ENCODE measurements around the gene ZBTB7C. TPM values are rescaled to one million over a fixed set of nuclear protein-coding genes. Genes with fewer than 3 reads are reported as not detected.

ZBTB7C gene
- total RNA-seq, 2 experiments from 2014 or later, result not detected

- DNase-seq (peak; percentile 71), ATAC-seq (peak; percentile 39)
- Mint-ChIP-seq H3K27me3 (no peaks in the 10 kb centered on the region), H3K9me3 (ENCODE audit: low read depth) (peaks cover 10% of the 10 kb centered on the region), H3K4me3 (no peak overlapping the region), H3K27ac (no peak overlapping the region), H3K36me3 (ENCODE audit: low read depth) (no peaks in the 10 kb centered on the region), H3K4me1 (no peaks in the 10 kb centered on the region)
- ChIA-PET CTCF (interaction anchor here (0.6 to 3.7 kb wide), 27 partner anchors 7 to 1058 kb away, joined by 3 to 24 read pairs (median 4); no protein-coding TSS in a partner anchor), POLR2A (interaction anchor here (0.6 kb wide), 2 partner anchors 222 to 227 kb away, joined by 4 read pairs; no protein-coding TSS in a partner anchor)
- intact Hi-C loops (cut with DNase I, micrococcal nuclease), result loop anchor here (1.0 to 5.0 kb wide), 2 partner anchors 225 kb away; no protein-coding TSS in a partner anchor
Measured at GRCh38 chr18:47997338-47997780, 411.8 kb downstream of the ZBTB7C start.

DNA sequence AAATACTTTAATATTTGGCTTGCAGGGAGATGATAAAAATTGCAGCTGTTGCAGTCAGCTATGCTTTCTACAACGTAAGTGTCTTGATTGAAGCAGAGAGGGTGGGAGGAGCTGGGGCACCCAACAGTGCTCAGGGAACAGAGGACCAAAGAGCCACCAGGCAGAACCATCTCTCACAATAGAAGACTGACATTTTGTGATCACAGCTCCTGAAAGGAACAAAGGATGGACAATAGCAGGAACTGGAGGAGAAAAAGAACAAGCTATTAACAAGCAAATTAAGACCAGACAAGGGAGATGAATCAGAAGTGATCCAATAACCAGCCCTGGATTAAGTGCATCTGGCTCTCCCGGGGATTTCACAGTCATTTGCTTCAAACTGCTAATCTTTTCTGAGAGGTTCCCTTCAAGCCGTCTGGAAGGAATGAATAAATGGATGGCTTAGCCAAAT lies 413.1 kb downstream of the ZBTB7C start:
- ATAC-seq (no peak), DNase-seq (no peak)
- H3K36me3 Mint-ChIP-seq (ENCODE audit: low read depth), result no peaks in the 10 kb centered on the region
- H3K27ac Mint-ChIP-seq, result no peak overlapping the region
- no peak overlapping the region for H3K4me3 Mint-ChIP-seq
- CTCF ChIA-PET, result interaction anchor here (0.5 to 3.7 kb wide), 9 partner anchors 9 to 291 kb away, joined by 3 to 24 read pairs (median 4); no protein-coding TSS in a partner anchor
- H3K4me1 Mint-ChIP-seq, result no peaks in the 10 kb centered on the region
- no peaks in the 10 kb centered on the region for H3K27me3 Mint-ChIP-seq
- POLR2A ChIA-PET, result no interaction called here
- H3K9me3 Mint-ChIP-seq (ENCODE audit: low read depth), result peaks cover 10% of the 10 kb centered on the region
- intact Hi-C loops (cut with DNase I, micrococcal nuclease), result loop anchor here in 1 of 2 experiments (5.0 kb wide), 1 partner anchor 224 kb away; no protein-coding TSS in a partner anchor

DNA sequence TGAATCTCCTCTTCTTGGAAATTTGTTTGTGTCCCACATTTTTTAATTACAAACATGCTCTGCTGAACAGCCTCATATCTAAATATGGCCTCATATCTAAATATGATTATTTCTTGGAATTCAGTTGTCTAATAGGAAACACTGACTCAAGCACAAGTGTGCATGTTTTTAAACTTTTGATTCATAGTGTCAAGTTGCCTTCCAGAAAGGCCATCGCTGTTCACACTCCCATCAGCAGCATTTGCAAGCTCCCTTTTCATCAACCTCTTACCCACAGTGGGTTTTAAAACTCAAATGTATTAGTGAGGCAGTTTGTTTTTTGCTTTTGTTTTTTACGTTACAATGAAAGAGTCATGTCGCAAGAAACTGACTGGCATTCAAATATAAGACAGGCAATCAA lies 413.5 kb downstream of the ZBTB7C start:
- ATAC-seq, result no peak
- no peak overlapping the region for H3K4me3 Mint-ChIP-seq
- ChIA-PET CTCF (interaction anchor here (1.5 to 3.7 kb wide), 4 partner anchors 9 to 223 kb away, joined by 6 to 24 read pairs (median 16); no protein-coding TSS in a partner anchor), POLR2A (no interaction called here)
- peaks cover 10% of the 10 kb centered on the region for H3K9me3 Mint-ChIP-seq (ENCODE audit: low read depth)
- no peaks in the 10 kb centered on the region for H3K4me1 Mint-ChIP-seq
- no peak for DNase-seq
- no peaks in the 10 kb centered on the region for H3K27me3 Mint-ChIP-seq
- no peak overlapping the region for H3K27ac Mint-ChIP-seq
- H3K36me3 Mint-ChIP-seq (ENCODE audit: low read depth), result no peaks in the 10 kb centered on the region
- intact Hi-C loops (cut with DNase I, micrococcal nuclease), result loop anchor here in 1 of 2 experiments (5.0 kb wide), 1 partner anchor 223 kb away; no protein-coding TSS in a partner anchor

DNA sequence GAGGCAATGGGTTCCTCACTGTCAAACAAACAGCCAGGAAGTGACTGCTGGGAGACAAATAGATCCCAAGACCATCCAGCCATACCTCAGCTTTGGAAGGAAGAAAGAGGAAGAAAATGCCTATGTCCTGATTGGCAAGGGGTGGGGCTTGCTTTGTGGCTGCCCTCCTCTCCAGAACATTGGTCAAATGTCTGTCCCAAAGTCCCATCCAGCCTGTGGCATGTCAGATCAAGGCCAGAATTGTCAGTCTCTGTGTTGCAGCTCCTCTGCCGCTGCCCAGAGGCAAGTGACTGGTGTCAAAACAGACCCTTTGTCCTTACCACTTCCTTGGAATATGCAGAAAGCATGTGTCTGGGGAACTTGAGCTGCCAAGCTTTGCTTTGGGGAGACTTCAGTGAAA lies 415.8 kb downstream of the ZBTB7C start:
- Mint-ChIP-seq H3K9me3 (ENCODE audit: low read depth) (peaks cover 10% of the 10 kb centered on the region), H3K4me3 (no peak overlapping the region), H3K4me1 (no peaks in the 10 kb centered on the region), H3K27me3 (no peaks in the 10 kb centered on the region), H3K36me3 (ENCODE audit: low read depth) (no peaks in the 10 kb centered on the region), H3K27ac (no peak overlapping the region)
- POLR2A ChIA-PET, result no interaction called here
- CTCF ChIA-PET, result interaction anchor here (0.6 kb wide), 1 partner anchor 279 kb away, joined by 4 read pairs; no protein-coding TSS in a partner anchor
- intact Hi-C loops (cut with DNase I, micrococcal nuclease), result no loop called here
- ATAC-seq (no peak), DNase-seq (no peak)

- intact Hi-C loops (cut with DNase I, micrococcal nuclease), result no loop called here
- ChIA-PET POLR2A (no interaction called here), CTCF (interaction anchor here (0.6 to 0.8 kb wide), 2 partner anchors 218 to 280 kb away, joined by 3 to 4 read pairs; no protein-coding TSS in a partner anchor)
- H3K4me3 Mint-ChIP-seq, result no peak overlapping the region
- no peak overlapping the region for H3K27ac Mint-ChIP-seq
- DNase-seq, result no peak
- H3K4me1 Mint-ChIP-seq, result no peaks in the 10 kb centered on the region
- H3K9me3 Mint-ChIP-seq (ENCODE audit: low read depth), result peaks cover 10% of the 10 kb centered on the region
- H3K36me3 Mint-ChIP-seq (ENCODE audit: low read depth), result no peaks in the 10 kb centered on the region
- no peak for ATAC-seq
- no peaks in the 10 kb centered on the region for H3K27me3 Mint-ChIP-seq
Measured at GRCh38 chr18:47992976-47993375, 416.2 kb downstream of the ZBTB7C start.

GRCh38 chr18:47992266-47992665 lies 416.9 kb downstream of the ZBTB7C start:
- CTCF ChIA-PET, result interaction anchor here (0.6 to 0.8 kb wide), 2 partner anchors 215 to 218 kb away, joined by 3 read pairs; no protein-coding TSS in a partner anchor
- Mint-ChIP-seq H3K27ac (no peak overlapping the region), H3K9me3 (ENCODE audit: low read depth) (peaks cover 6% of the 10 kb centered on the region), H3K36me3 (ENCODE audit: low read depth) (no peaks in the 10 kb centered on the region), H3K4me1 (no peaks in the 10 kb centered on the region), H3K27me3 (no peaks in the 10 kb centered on the region), H3K4me3 (no peak overlapping the region)
- intact Hi-C loops (cut with DNase I, micrococcal nuclease), result no loop called here
- DNase-seq, result no peak
- ATAC-seq, result no peak
- POLR2A ChIA-PET, result no interaction called here

GRCh38 chr18:47990981-47991380 lies 418.2 kb downstream of the ZBTB7C start:
- Mint-ChIP-seq H3K27me3 (no peaks in the 10 kb centered on the region), H3K4me3 (no peak overlapping the region), H3K27ac (no peak overlapping the region), H3K4me1 (no peaks in the 10 kb centered on the region), H3K36me3 (ENCODE audit: low read depth) (no peaks in the 10 kb centered on the region), H3K9me3 (ENCODE audit: low read depth) (no peaks in the 10 kb centered on the region)
- ChIA-PET CTCF (interaction anchor here (0.7 kb wide), 1 partner anchor 302 kb away, joined by 3 read pairs; no protein-coding TSS in a partner anchor), POLR2A (no interaction called here)
- intact Hi-C loops (cut with DNase I, micrococcal nuclease), result no loop called here
- ATAC-seq, result no peak
- DNase-seq, result no peak

- CTCF ChIA-PET, result interaction anchor here (1.1 to 1.4 kb wide), 2 partner anchors 10 to 20 kb away, joined by 3 to 10 read pairs; no protein-coding TSS in a partner anchor
- no peaks in the 10 kb centered on the region for H3K4me1 Mint-ChIP-seq
- no peaks in the 10 kb centered on the region for H3K9me3 Mint-ChIP-seq (ENCODE audit: low read depth)
- no peaks in the 10 kb centered on the region for H3K36me3 Mint-ChIP-seq (ENCODE audit: low read depth)
- H3K27me3 Mint-ChIP-seq, result no peaks in the 10 kb centered on the region
- H3K27ac Mint-ChIP-seq, result no peak overlapping the region
- DNase-seq (no peak), ATAC-seq (no peak)
- H3K4me3 Mint-ChIP-seq, result no peak overlapping the region
- intact Hi-C loops (cut with DNase I, micrococcal nuclease), result no loop called here
- POLR2A ChIA-PET, result no interaction called here
Measured at GRCh38 chr18:47987388-47987699, 421.8 kb downstream of the ZBTB7C start.

DNA sequence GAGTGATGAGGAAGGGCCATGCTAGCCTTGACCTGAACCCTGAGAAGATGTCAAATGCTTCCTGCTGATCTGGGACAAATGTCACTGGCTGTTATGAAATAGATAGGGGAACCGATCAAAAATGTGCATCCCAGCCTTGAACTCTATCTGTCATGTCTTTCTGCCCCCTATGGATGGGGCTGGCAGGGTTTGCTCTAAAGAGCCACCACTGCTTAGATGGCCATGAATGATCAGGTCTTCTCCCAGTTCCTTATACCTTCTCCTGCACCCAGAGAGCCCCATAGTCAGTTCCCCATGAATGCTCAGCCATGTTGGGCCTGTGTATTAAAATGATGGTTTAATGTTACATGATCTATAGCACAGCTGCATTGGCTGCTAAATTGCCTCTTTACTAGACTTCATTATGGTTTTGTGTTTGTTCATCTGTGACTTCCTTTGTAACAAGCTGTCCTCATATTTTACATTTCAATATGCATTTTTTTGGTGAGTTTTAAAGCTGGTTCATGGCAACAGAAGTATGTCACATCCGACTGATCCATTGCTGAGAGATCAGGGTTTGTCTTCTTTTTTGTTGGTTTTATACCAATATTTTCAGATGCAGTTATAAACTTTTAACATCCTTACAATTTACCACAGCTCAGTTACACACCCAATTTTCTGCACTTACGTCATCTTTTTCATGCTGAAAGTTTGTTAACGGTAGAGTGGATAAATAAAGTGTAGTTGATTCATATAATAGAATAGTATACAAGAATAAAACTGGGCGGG lies 422.4 kb downstream of the ZBTB7C start:
- DNase-seq (no peak), ATAC-seq (no peak)
- H3K27ac Mint-ChIP-seq, result no peak overlapping the region
- H3K27me3 Mint-ChIP-seq, result no peaks in the 10 kb centered on the region
- CTCF ChIA-PET, result interaction anchor here (1.0 to 1.4 kb wide), 3 partner anchors 10 to 21 kb away, joined by 3 to 10 read pairs (median 4); no protein-coding TSS in a partner anchor
- POLR2A ChIA-PET, result no interaction called here
- H3K4me1 Mint-ChIP-seq, result no peaks in the 10 kb centered on the region
- no peaks in the 10 kb centered on the region for H3K9me3 Mint-ChIP-seq (ENCODE audit: low read depth)
- H3K36me3 Mint-ChIP-seq (ENCODE audit: low read depth), result no peaks in the 10 kb centered on the region
- intact Hi-C loops (cut with DNase I, micrococcal nuclease), result no loop called here
- no peak overlapping the region for H3K4me3 Mint-ChIP-seq

DNA sequence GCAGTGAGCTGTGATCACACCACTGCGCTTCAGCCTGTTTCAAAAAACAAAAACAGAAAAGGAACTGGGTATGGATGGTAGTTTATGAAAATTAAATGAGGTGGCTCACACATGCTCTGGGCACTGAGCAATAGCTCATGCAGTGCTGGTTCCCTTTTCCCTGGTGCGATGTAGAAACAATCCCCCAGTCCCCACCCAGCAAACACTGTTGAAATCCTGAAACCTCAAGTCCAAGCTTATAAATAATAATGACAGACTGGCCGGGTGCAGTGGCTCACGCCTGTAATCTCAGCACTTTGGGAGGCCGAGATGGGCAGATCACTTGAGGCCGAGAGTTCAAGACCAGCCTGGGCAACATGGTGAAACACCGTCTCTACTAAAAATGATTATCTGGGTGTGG lies 423.3 kb downstream of the ZBTB7C start:
- POLR2A ChIA-PET, result no interaction called here
- H3K4me3 Mint-ChIP-seq, result no peak overlapping the region

GRCh38 chr18:47984991-47985390 lies 424.2 kb downstream of the ZBTB7C start:
- no peak for ATAC-seq
- H3K4me3 Mint-ChIP-seq, result no peak overlapping the region
- intact Hi-C loops (cut with DNase I, micrococcal nuclease), result no loop called here
- POLR2A ChIA-PET, result no interaction called here
- no peaks in the 10 kb centered on the region for H3K4me1 Mint-ChIP-seq
- CTCF ChIA-PET, result interaction anchor here (0.5 to 0.9 kb wide), 3 partner anchors 23 to 230 kb away, joined by 3 read pairs; no protein-coding TSS in a partner anchor
- H3K27me3 Mint-ChIP-seq, result no peaks in the 10 kb centered on the region
- H3K36me3 Mint-ChIP-seq (ENCODE audit: low read depth), result no peaks in the 10 kb centered on the region
- H3K9me3 Mint-ChIP-seq (ENCODE audit: low read depth), result no peaks in the 10 kb centered on the region
- H3K27ac Mint-ChIP-seq, result no peak overlapping the region
- DNase-seq, result no peak

More for the DNA sequence above, 423.3 kb downstream of the ZBTB7C start:
- DNase-seq (no peak), ATAC-seq (no peak)
- intact Hi-C loops (cut with DNase I, micrococcal nuclease), result no loop called here
- Mint-ChIP-seq H3K36me3 (ENCODE audit: low read depth) (no peaks in the 10 kb centered on the region), H3K4me1 (no peaks in the 10 kb centered on the region), H3K27ac (no peak overlapping the region), H3K27me3 (no peaks in the 10 kb centered on the region), H3K9me3 (ENCODE audit: low read depth) (no peaks in the 10 kb centered on the region)
- CTCF ChIA-PET, result interaction anchor here (0.6 to 1.0 kb wide), 2 partner anchors 11 to 22 kb away, joined by 3 to 4 read pairs; no protein-coding TSS in a partner anchor

Measured in activated CD4-positive, alpha-beta T cell treated with anti-CD3 and anti-CD28 coated beads for 36 hours (primary cell).